Immature natural killer cell (primary cell): ENCODE results near the gene CCDC170. TPM values are rescaled to one million over a fixed set of nuclear protein-coding genes. Genes with fewer than 3 reads are reported as not detected.

ENCODE experiments used
- DNase-seq, 3 donors: peaks; one replicate each; pipeline ENCODE4 v3.0.0; 2022; ENCODE audit warnings: mixed read lengths in 1 of 3
- H3K27ac Mint-ChIP-seq, 6 donors: one replicate each; pipeline ENCODE4 v1.8.0; 2020; ENCODE audit warnings: mixed read lengths in 6 of 6, mild to moderate bottlenecking in 5 of 6, inconsistent platforms in 4 of 6, moderate library complexity in 3 of 6
- H3K27me3 Mint-ChIP-seq, 3 donors: one replicate each; pipeline ENCODE4 v1.8.0; 2020 to 2021; ENCODE audit warnings: low read depth in 3 of 3, mild to moderate bottlenecking in 3 of 3, mixed read lengths in 3 of 3, moderate library complexity in 3 of 3, inconsistent platforms in 1 of 3
- H3K36me3 Mint-ChIP-seq, 3 donors: one replicate each; pipeline ENCODE4 v1.8.0; 2020; ENCODE audit warnings: mixed read lengths in 3 of 3, inconsistent platforms in 2 of 3, mild to moderate bottlenecking in 2 of 3
- H3K4me1 Mint-ChIP-seq, 2 donors: one replicate each; pipeline ENCODE4 v1.8.0; 2020; ENCODE audit warnings: inconsistent platforms in 2 of 2, mild to moderate bottlenecking in 2 of 2, mixed read lengths in 2 of 2, moderate library complexity in 1 of 2
- H3K4me3 Mint-ChIP-seq, 5 donors: one replicate each; pipeline ENCODE4 v1.8.0; 2020; ENCODE audit warnings: mild to moderate bottlenecking in 5 of 5, mixed read lengths in 5 of 5, inconsistent platforms in 3 of 5, moderate library complexity in 3 of 5
- H3K9me3 Mint-ChIP-seq, 6 donors: one replicate each; pipeline ENCODE4 v1.8.0; 2020; ENCODE audit warnings: mild to moderate bottlenecking in 6 of 6, mixed read lengths in 6 of 6, inconsistent platforms in 4 of 6, moderate library complexity in 3 of 6
- polyA plus RNA-seq, 3 donors: library from polyadenylated mRNA; unstranded; fragments of 300-500 nt; fragmentation: Illumina TruSeq; gene quantifications; one replicate each; pipeline ENCODE4 v1.2.3, GENCODE V29; 2021

CCDC170 gene
- polyA plus RNA-seq, 3 donors from 2014 or later = 0.78 TPM; not detected in 2

GRCh38 chr6:151639750-151640149 lies 145.9 kb downstream of the CCDC170 start:
- Mint-ChIP-seq H3K4me3 (no peak overlapping the region), H3K4me1 (no peaks in the 10 kb centered on the region), H3K27me3 (peaks cover 0 to 7% (median 2%) of the 10 kb centered on the region in 3 donors), H3K27ac (no peak overlapping the region), H3K36me3 (no peaks in the 10 kb centered on the region), H3K9me3 (peaks cover 0 to 7% (median 1%) of the 10 kb centered on the region in 6 donors)
- no peak for DNase-seq

GRCh38 chr6:151641028-151641427 lies 147.2 kb downstream of the CCDC170 start:
- H3K27ac Mint-ChIP-seq = no peak overlapping the region
- DNase-seq = no peak
- H3K4me1 Mint-ChIP-seq = no peaks in the 10 kb centered on the region
- H3K4me3 Mint-ChIP-seq = no peak overlapping the region
- peaks cover 0 to 7% (median 1%) of the 10 kb centered on the region in 6 donors for H3K9me3 Mint-ChIP-seq
- H3K36me3 Mint-ChIP-seq = no peaks in the 10 kb centered on the region
- peaks cover 0 to 7% (median 3%) of the 10 kb centered on the region in 3 donors for H3K27me3 Mint-ChIP-seq

GRCh38 chr6:151647976-151648639 lies 154.3 kb downstream of the CCDC170 start:
- Mint-ChIP-seq H3K9me3 (peaks cover 0 to 9% (median 0%) of the 10 kb centered on the region in 6 donors), H3K4me1 (no peaks in the 10 kb centered on the region), H3K27me3 (peaks cover 0 to 17% (median 2%) of the 10 kb centered on the region in 3 donors), H3K27ac (no peak overlapping the region), H3K36me3 (no peaks in the 10 kb centered on the region), H3K4me3 (no peak overlapping the region)
- no peak for DNase-seq

GRCh38 chr6:151649835-151650234 lies 156.0 kb downstream of the CCDC170 start:
- Mint-ChIP-seq H3K9me3 (peaks cover 3 to 14% (median 4%) of the 10 kb centered on the region in 6 donors), H3K27ac (no peak overlapping the region), H3K36me3 (peaks cover 0 to 6% (median 6%) of the 10 kb centered on the region in 3 donors), H3K4me1 (no peaks in the 10 kb centered on the region), H3K27me3 (peaks cover 2 to 14% (median 3%) of the 10 kb centered on the region in 3 donors), H3K4me3 (no peak overlapping the region)
- DNase-seq = no peak

- H3K4me1 Mint-ChIP-seq = no peaks in the 10 kb centered on the region
- H3K36me3 Mint-ChIP-seq = peaks cover 0 to 9% (median 7%) of the 10 kb centered on the region in 3 donors
- no peak for DNase-seq
- H3K9me3 Mint-ChIP-seq = peaks cover 4 to 16% (median 10%) of the 10 kb centered on the region in 6 donors
- no peak overlapping the region for H3K27ac Mint-ChIP-seq
- peaks cover 0 to 14% (median 3%) of the 10 kb centered on the region in 3 donors for H3K27me3 Mint-ChIP-seq
- no peak overlapping the region for H3K4me3 Mint-ChIP-seq
Observed at GRCh38 chr6:151651639-151652038, 157.8 kb downstream of the CCDC170 start.

GRCh38 chr6:151652325-151652724 lies 158.5 kb downstream of the CCDC170 start:
- H3K9me3 Mint-ChIP-seq = peaks cover 4 to 16% (median 9%) of the 10 kb centered on the region in 6 donors
- H3K36me3 Mint-ChIP-seq = peaks cover 0 to 9% (median 7%) of the 10 kb centered on the region in 3 donors
- H3K4me1 Mint-ChIP-seq = no peaks in the 10 kb centered on the region
- DNase-seq = no peak
- no peak overlapping the region for H3K27ac Mint-ChIP-seq
- H3K4me3 Mint-ChIP-seq = no peak overlapping the region
- H3K27me3 Mint-ChIP-seq = peaks cover 0 to 11% (median 3%) of the 10 kb centered on the region in 3 donors

GRCh38 chr6:151655099-151655498 lies 161.3 kb downstream of the CCDC170 start:
- no peaks in the 10 kb centered on the region for H3K4me1 Mint-ChIP-seq
- no peak overlapping the region for H3K27ac Mint-ChIP-seq
- peaks cover 0 to 9% (median 7%) of the 10 kb centered on the region in 3 donors for H3K36me3 Mint-ChIP-seq
- H3K4me3 Mint-ChIP-seq = no peak overlapping the region
- no peak for DNase-seq
- H3K9me3 Mint-ChIP-seq = peaks cover 4 to 16% (median 8%) of the 10 kb centered on the region in 6 donors
- peaks cover 0 to 3% (median 3%) of the 10 kb centered on the region in 3 donors for H3K27me3 Mint-ChIP-seq

GRCh38 chr6:151656392-151656791 lies 162.6 kb downstream of the CCDC170 start:
- no peak for DNase-seq
- Mint-ChIP-seq H3K27me3 (peaks cover 0 to 3% (median 2%) of the 10 kb centered on the region in 3 donors), H3K27ac (no peak overlapping the region), H3K4me1 (no peaks in the 10 kb centered on the region), H3K36me3 (peaks cover 0 to 9% (median 7%) of the 10 kb centered on the region in 3 donors), H3K9me3 (peaks cover 4 to 16% (median 8%) of the 10 kb centered on the region in 6 donors), H3K4me3 (no peak overlapping the region)

- Mint-ChIP-seq H3K36me3 (peaks cover 0 to 9% (median 7%) of the 10 kb centered on the region in 3 donors), H3K4me1 (no peaks in the 10 kb centered on the region), H3K4me3 (no peak overlapping the region), H3K9me3 (peaks cover 4 to 16% (median 7%) of the 10 kb centered on the region in 6 donors), H3K27ac (no peak overlapping the region), H3K27me3 (peaks cover 0 to 4% (median 3%) of the 10 kb centered on the region in 3 donors)
- DNase-seq = no peak
Observed at GRCh38 chr6:151658091-151658490, 164.3 kb downstream of the CCDC170 start.

GRCh38 chr6:151659212-151659611 lies 165.4 kb downstream of the CCDC170 start:
- Mint-ChIP-seq H3K27ac (no peak overlapping the region), H3K36me3 (peaks cover 0 to 9% (median 7%) of the 10 kb centered on the region in 3 donors), H3K27me3 (peaks cover 0 to 4% (median 3%) of the 10 kb centered on the region in 3 donors), H3K9me3 (peaks cover 4 to 16% (median 7%) of the 10 kb centered on the region in 6 donors), H3K4me3 (no peak overlapping the region), H3K4me1 (no peaks in the 10 kb centered on the region)
- DNase-seq = no peak

GRCh38 chr6:151661509-151661908 lies 167.7 kb downstream of the CCDC170 start:
- DNase-seq = no peak
- peaks cover 0 to 6% (median 3%) of the 10 kb centered on the region in 3 donors for H3K27me3 Mint-ChIP-seq
- no peak overlapping the region for H3K4me3 Mint-ChIP-seq
- H3K36me3 Mint-ChIP-seq = no peaks in the 10 kb centered on the region
- no peak overlapping the region for H3K27ac Mint-ChIP-seq
- H3K9me3 Mint-ChIP-seq = no peaks in the 10 kb centered on the region
- no peaks in the 10 kb centered on the region for H3K4me1 Mint-ChIP-seq

GRCh38 chr6:151661928-151662327 lies 168.1 kb downstream of the CCDC170 start:
- Mint-ChIP-seq H3K27me3 (peaks cover 3 to 6% (median 3%) of the 10 kb centered on the region in 3 donors), H3K9me3 (no peaks in the 10 kb centered on the region), H3K36me3 (no peaks in the 10 kb centered on the region), H3K27ac (no peak overlapping the region), H3K4me3 (no peak overlapping the region), H3K4me1 (no peaks in the 10 kb centered on the region)
- no peak for DNase-seq

- Mint-ChIP-seq H3K27ac (no peak overlapping the region), H3K36me3 (no peaks in the 10 kb centered on the region), H3K4me3 (no peak overlapping the region), H3K27me3 (peaks cover 3 to 6% (median 3%) of the 10 kb centered on the region in 3 donors), H3K9me3 (no peaks in the 10 kb centered on the region), H3K4me1 (no peaks in the 10 kb centered on the region)
- no peak for DNase-seq
Observed at GRCh38 chr6:151663559-151663958, 169.7 kb downstream of the CCDC170 start.

GRCh38 chr6:151664390-151664789 lies 170.6 kb downstream of the CCDC170 start:
- DNase-seq = no peak
- Mint-ChIP-seq H3K9me3 (no peaks in the 10 kb centered on the region), H3K4me1 (no peaks in the 10 kb centered on the region), H3K4me3 (no peak overlapping the region), H3K27ac (no peak overlapping the region), H3K36me3 (no peaks in the 10 kb centered on the region), H3K27me3 (peaks cover 3 to 6% (median 3%) of the 10 kb centered on the region in 3 donors)
